ENCODE results near the gene CREB3L2. TPM values are rescaled to one million over a fixed set of nuclear protein-coding genes. Genes with fewer than 3 reads are reported as not detected.

CREB3L2 gene
- total and polyA plus RNA-seq, 9 donors, result 15.4 to 48.9 (median 32.7) TPM

DNA sequence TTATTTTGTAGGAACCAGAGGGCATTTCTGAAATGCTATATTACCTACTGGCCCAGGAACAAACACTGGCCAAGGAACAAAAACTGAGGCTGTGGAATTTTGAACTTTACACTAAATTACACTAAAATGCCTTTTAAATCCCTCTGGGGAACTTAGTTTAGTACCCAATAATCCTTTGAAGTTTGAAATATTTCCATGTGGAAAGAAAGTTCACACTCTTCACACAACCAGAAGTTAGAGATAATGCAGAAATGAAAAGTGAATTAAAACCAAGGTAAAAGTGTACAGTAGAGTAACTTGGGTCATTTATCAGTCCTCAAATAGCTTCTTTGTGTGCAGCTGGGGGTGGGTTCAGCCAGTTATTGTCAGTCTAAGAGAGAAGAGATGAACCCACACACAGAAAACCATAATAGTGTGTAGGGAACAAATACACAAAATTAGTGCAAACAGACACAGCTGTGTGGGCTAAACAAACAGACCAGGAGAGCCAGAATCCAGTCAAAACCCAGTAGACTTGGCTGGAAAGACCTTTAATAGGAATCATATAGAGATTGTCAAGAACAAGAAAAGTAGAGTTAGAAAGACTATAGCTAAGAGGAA lies 108.6 kb downstream of the CREB3L2 start:
- Histone ChIP-seq H3K27ac (ENCODE audit: low read length) (no peak overlapping the region), H3K36me3 (ENCODE audit: control insufficient read depth, insufficient read depth, low read length) (peaks cover 41% of the 10 kb centered on the region), H3K4me1 (ENCODE audit: control insufficient read depth, insufficient read depth, low read length) (peaks cover 4% of the 10 kb centered on the region), H3K9me3 (replicated peaks; ENCODE audit: control insufficient read depth, low read depth, low read length) (no peaks in the 10 kb centered on the region), H3K27me3 (ENCODE audit: control insufficient read depth, insufficient read depth, low read length) (no peaks in the 10 kb centered on the region), H3K4me3 (ENCODE audit: low read length) (no peak overlapping the region)
- no peak for DNase-seq

DNA sequence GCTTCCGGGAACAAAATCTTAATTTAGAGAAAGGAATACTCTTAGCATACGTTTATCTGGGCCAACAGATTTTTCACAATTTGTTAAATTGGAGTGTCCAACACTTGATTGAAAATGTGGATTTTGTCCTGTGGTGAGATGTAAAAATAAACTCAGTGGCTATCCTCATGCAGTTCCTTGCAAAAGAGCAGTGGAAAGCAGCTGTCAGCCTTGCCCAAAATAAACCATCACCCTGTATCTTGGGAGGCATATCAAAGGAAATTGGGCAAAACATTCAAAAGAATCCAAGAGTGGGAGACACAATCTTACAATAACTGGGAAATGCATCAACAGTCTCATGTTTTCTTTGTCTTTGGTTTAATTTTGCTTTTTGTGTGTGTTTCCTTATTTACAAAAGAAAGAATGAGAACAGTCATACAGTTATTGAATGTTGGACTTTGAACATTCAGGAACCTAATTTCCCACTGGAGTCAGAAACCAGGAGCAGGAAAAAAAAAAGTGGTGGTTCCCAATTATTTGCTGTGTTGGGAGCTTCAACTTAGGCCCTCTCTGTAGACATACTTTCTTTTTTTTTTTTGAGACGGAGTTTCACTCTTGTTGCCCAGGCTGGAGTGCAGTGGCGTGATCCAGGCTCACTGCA lies 110.8 kb downstream of the CREB3L2 start:
- H3K9me3 ChIP-seq (replicated peaks; ENCODE audit: control insufficient read depth, low read depth, low read length), result no peaks in the 10 kb centered on the region
- 86% methylated on average over 2 of the region's 4 CpGs for WGBS (ENCODE audit: insufficient coverage)
- no peak for DNase-seq
- peaks cover 37% of the 10 kb centered on the region for H3K36me3 ChIP-seq (ENCODE audit: control insufficient read depth, insufficient read depth, low read length)
- H3K4me1 ChIP-seq (ENCODE audit: control insufficient read depth, insufficient read depth, low read length), result peaks cover 8% of the 10 kb centered on the region
- no peak overlapping the region for H3K4me3 ChIP-seq (ENCODE audit: low read length)
- no peaks in the 10 kb centered on the region for H3K27me3 ChIP-seq (ENCODE audit: control insufficient read depth, insufficient read depth, low read length)
- peak overlapping the region; percentile 48 for H3K27ac ChIP-seq (ENCODE audit: low read length)

DNA sequence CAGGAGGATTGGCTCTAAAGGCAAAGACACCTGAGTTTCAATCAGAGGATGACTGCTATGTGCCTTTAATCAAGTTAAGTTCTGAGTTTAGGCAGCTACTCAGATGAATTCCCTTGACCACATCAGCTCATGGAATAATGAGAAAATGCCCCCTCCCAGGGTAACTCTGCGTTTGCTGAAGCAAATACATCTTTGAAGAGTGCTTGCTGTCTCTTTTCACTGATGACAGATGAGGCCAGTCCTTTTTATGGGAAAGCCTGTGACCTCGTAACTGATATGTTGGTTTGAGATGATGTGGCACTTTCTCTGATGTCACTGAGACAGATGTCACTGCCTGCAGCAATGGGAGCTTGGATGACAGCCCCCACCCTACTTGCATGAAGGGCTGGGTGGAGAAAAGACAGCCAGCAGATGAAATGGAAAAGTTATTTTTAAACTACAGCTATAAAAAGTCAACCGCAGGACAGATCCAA lies 111.4 kb downstream of the CREB3L2 start:
- H3K27ac ChIP-seq (ENCODE audit: low read length), result peak overlapping the region; percentile 8
- peaks cover 8% of the 10 kb centered on the region for H3K4me1 ChIP-seq (ENCODE audit: control insufficient read depth, insufficient read depth, low read length)
- no peak overlapping the region for H3K4me3 ChIP-seq (ENCODE audit: low read length)
- H3K9me3 ChIP-seq (replicated peaks; ENCODE audit: control insufficient read depth, low read depth, low read length), result no peaks in the 10 kb centered on the region
- H3K27me3 ChIP-seq (ENCODE audit: control insufficient read depth, insufficient read depth, low read length), result no peaks in the 10 kb centered on the region
- H3K36me3 ChIP-seq (ENCODE audit: control insufficient read depth, insufficient read depth, low read length), result peaks cover 35% of the 10 kb centered on the region
- DNase-seq, result peak; percentile 73
- 60% methylated on average over 1 of the region's 3 CpGs for WGBS (ENCODE audit: insufficient coverage)

- peaks cover 36% of the 10 kb centered on the region for H3K36me3 ChIP-seq (ENCODE audit: control insufficient read depth, insufficient read depth, low read length)
- peaks cover 8% of the 10 kb centered on the region for H3K4me1 ChIP-seq (ENCODE audit: control insufficient read depth, insufficient read depth, low read length)
- H3K27me3 ChIP-seq (ENCODE audit: control insufficient read depth, insufficient read depth, low read length), result no peaks in the 10 kb centered on the region
- no peak for DNase-seq
- no peak overlapping the region for H3K27ac ChIP-seq (ENCODE audit: low read length)
- 73% methylated on average over 2 of the region's 2 CpGs for WGBS (ENCODE audit: insufficient coverage)
- H3K9me3 ChIP-seq (replicated peaks; ENCODE audit: control insufficient read depth, low read depth, low read length), result no peaks in the 10 kb centered on the region
- H3K4me3 ChIP-seq (ENCODE audit: low read length), result no peak overlapping the region
Observed at GRCh38 chr7:137888241-137888640, 113.6 kb downstream of the CREB3L2 start.

- DNase-seq, result peak; percentile 93
Observed at GRCh38 chr7:137886746-137887145, 115.1 kb downstream of the CREB3L2 start.

DNA sequence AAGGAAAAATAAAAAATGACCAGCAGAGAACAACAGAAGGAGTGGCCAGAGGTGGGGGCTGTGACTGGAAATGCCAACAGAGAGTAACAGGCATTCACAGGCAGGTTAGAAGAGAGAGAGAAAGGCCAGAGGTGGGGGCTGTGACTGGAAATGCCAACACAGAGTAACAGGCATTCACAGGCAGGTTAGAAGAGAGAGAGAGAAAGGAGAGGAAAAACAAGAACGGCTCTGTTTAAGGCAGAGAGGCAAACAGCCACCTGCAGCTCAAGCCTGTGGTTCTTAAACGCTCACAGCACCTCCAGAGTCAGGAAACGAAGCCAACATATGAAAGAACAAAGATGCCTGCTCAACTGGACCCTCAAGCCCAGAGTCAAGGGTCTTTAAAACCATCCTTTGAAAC lies 115.6 kb downstream of the CREB3L2 start:
- Histone ChIP-seq H3K36me3 (ENCODE audit: control insufficient read depth, insufficient read depth, low read length) (peaks cover 49% of the 10 kb centered on the region), H3K27ac (ENCODE audit: low read length) (peak overlapping the region; percentile 87), H3K9me3 (replicated peaks; ENCODE audit: control insufficient read depth, low read depth, low read length) (peaks cover 6% of the 10 kb centered on the region), H3K27me3 (ENCODE audit: control insufficient read depth, insufficient read depth, low read length) (no peaks in the 10 kb centered on the region), H3K4me1 (ENCODE audit: control insufficient read depth, insufficient read depth, low read length) (peaks cover 8% of the 10 kb centered on the region), H3K4me3 (ENCODE audit: low read length) (no peak overlapping the region)
- DNase-seq, result no peak
- WGBS (ENCODE audit: insufficient coverage), result no CpG with 5 or more reads among the region's 3 CpGs

More at GRCh38 chr7:137886746-137887145, 115.1 kb downstream of the CREB3L2 start:
- peaks cover 46% of the 10 kb centered on the region for H3K36me3 ChIP-seq (ENCODE audit: control insufficient read depth, insufficient read depth, low read length)
- no CpG with 5 or more reads among the region's 2 CpGs for WGBS (ENCODE audit: insufficient coverage)
- peak overlapping the region; percentile 87 for H3K27ac ChIP-seq (ENCODE audit: low read length)
- no peaks in the 10 kb centered on the region for H3K27me3 ChIP-seq (ENCODE audit: control insufficient read depth, insufficient read depth, low read length)
- peaks cover 8% of the 10 kb centered on the region for H3K4me1 ChIP-seq (ENCODE audit: control insufficient read depth, insufficient read depth, low read length)
- peaks cover 6% of the 10 kb centered on the region for H3K9me3 ChIP-seq (replicated peaks; ENCODE audit: control insufficient read depth, low read depth, low read length)
- no peak overlapping the region for H3K4me3 ChIP-seq (ENCODE audit: low read length)

DNA sequence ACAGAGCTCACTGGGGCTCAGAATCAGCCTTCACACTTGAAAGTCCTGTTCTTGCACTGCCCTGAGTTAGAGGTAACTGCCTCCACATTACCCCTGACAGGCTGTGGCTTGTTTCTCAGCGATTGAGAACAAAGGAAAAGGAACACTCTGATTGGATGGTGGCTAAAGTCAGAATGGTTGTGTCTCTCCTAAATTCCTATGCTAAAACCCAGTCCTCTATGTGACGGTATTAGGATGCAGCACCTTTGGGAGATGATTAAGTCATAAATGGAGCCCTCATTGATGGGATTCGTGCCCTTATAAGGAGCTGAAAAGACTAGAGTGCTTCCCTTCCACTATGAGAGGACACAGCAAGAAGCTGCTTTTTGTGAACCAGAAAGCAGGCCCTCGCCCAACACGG lies 116.2 kb downstream of the CREB3L2 start:
- H3K27me3 ChIP-seq (ENCODE audit: control insufficient read depth, insufficient read depth, low read length), result no peaks in the 10 kb centered on the region
- WGBS (ENCODE audit: insufficient coverage), result no CpG with 5 or more reads among the region's 5 CpGs
- H3K36me3 ChIP-seq (ENCODE audit: control insufficient read depth, insufficient read depth, low read length), result peaks cover 52% of the 10 kb centered on the region
- H3K4me3 ChIP-seq (ENCODE audit: low read length), result no peak overlapping the region
- DNase-seq, result no peak
- H3K27ac ChIP-seq (ENCODE audit: low read length), result no peak overlapping the region
- peaks cover 6% of the 10 kb centered on the region for H3K9me3 ChIP-seq (replicated peaks; ENCODE audit: control insufficient read depth, low read depth, low read length)
- H3K4me1 ChIP-seq (ENCODE audit: control insufficient read depth, insufficient read depth, low read length), result peaks cover 8% of the 10 kb centered on the region

DNA sequence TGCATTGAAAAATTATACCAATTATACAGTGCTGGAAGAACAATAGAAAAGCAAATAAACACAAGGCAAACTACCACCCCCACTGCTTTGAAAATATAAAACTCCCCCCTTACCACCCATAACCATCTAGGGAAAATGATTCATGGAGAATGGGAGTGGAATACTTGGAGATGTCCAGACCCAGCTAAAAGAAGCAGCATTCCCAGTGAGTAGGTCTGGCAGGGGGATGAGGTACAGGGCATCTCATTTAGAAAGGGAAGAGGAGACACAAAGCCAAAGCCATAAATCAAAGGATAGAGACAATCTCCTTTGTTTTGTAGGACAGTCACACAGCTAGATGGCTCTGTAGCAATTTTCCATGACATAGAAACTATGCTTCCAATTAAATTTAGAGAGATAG lies 119.1 kb downstream of the CREB3L2 start:
- H3K36me3 ChIP-seq (ENCODE audit: control insufficient read depth, insufficient read depth, low read length), result peaks cover 63% of the 10 kb centered on the region
- H3K4me3 ChIP-seq (ENCODE audit: low read length), result no peak overlapping the region
- peaks cover 26% of the 10 kb centered on the region for H3K4me1 ChIP-seq (ENCODE audit: control insufficient read depth, insufficient read depth, low read length)
- H3K27me3 ChIP-seq (ENCODE audit: control insufficient read depth, insufficient read depth, low read length), result no peaks in the 10 kb centered on the region
- no peak for DNase-seq
- H3K27ac ChIP-seq (ENCODE audit: low read length), result no peak overlapping the region
- peaks cover 6% of the 10 kb centered on the region for H3K9me3 ChIP-seq (replicated peaks; ENCODE audit: control insufficient read depth, low read depth, low read length)

- peaks cover 6% of the 10 kb centered on the region for H3K9me3 ChIP-seq (replicated peaks; ENCODE audit: control insufficient read depth, low read depth, low read length)
- WGBS (ENCODE audit: insufficient coverage), result 78% methylated on average over 5 of the region's 5 CpGs
- H3K27me3 ChIP-seq (ENCODE audit: control insufficient read depth, insufficient read depth, low read length), result no peaks in the 10 kb centered on the region
- peaks cover 68% of the 10 kb centered on the region for H3K36me3 ChIP-seq (ENCODE audit: control insufficient read depth, insufficient read depth, low read length)
- DNase-seq, result no peak
- H3K27ac ChIP-seq (ENCODE audit: low read length), result no peak overlapping the region
- H3K4me3 ChIP-seq (ENCODE audit: low read length), result no peak overlapping the region
- peaks cover 29% of the 10 kb centered on the region for H3K4me1 ChIP-seq (ENCODE audit: control insufficient read depth, insufficient read depth, low read length)
Observed at GRCh38 chr7:137882261-137882668, 119.6 kb downstream of the CREB3L2 start.

- H3K36me3 ChIP-seq (ENCODE audit: control insufficient read depth, insufficient read depth, low read length), result peaks cover 67% of the 10 kb centered on the region
- no peaks in the 10 kb centered on the region for H3K27me3 ChIP-seq (ENCODE audit: control insufficient read depth, insufficient read depth, low read length)
- DNase-seq, result no peak
- H3K4me1 ChIP-seq (ENCODE audit: control insufficient read depth, insufficient read depth, low read length), result peaks cover 30% of the 10 kb centered on the region
- H3K4me3 ChIP-seq (ENCODE audit: low read length), result no peak overlapping the region
- WGBS (ENCODE audit: insufficient coverage), result 90% methylated on average over 3 of the region's 8 CpGs
- peaks cover 6% of the 10 kb centered on the region for H3K9me3 ChIP-seq (replicated peaks; ENCODE audit: control insufficient read depth, low read depth, low read length)
- no peak overlapping the region for H3K27ac ChIP-seq (ENCODE audit: low read length)
Observed at GRCh38 chr7:137881607-137882260, 120.2 kb downstream of the CREB3L2 start.
